ENCODE results near the gene RNF121. TPM values are rescaled to one million over a fixed set of nuclear protein-coding genes. Genes with fewer than 3 reads are reported as not detected.

RNF121 gene
- total RNA-seq, 1 donor from 2014 or later, result 30.5 TPM

GRCh38 chr11:71979602-71980001 is 50.8 kb downstream of the RNF121 start:
- no peak for DNase-seq (ENCODE audit: extremely low read depth, low read depth, low spot score)

- no peak for DNase-seq (ENCODE audit: extremely low read depth, low read depth, low spot score)
Observed at GRCh38 chr11:71986131-71986530, 57.3 kb downstream of the RNF121 start.

GRCh38 chr11:71987521-71987920 is 58.7 kb downstream of the RNF121 start:
- no peak for DNase-seq (ENCODE audit: extremely low read depth, low read depth, low spot score)

- no peak for DNase-seq (ENCODE audit: extremely low read depth, low read depth, low spot score)
Observed at GRCh38 chr11:71988050-71988449, 59.2 kb downstream of the RNF121 start.

- no peak for DNase-seq (ENCODE audit: extremely low read depth, low read depth, low spot score)
Observed at GRCh38 chr11:71990701-71991100, 61.9 kb downstream of the RNF121 start.

- DNase-seq (ENCODE audit: extremely low read depth, low read depth, low spot score), result no peak
Observed at GRCh38 chr11:71991494-71991893, 62.6 kb downstream of the RNF121 start.

- DNase-seq (ENCODE audit: extremely low read depth, low read depth, low spot score), result no peak
Observed at GRCh38 chr11:71992136-71992730, 63.4 kb downstream of the RNF121 start.

GRCh38 chr11:71994786-71995185 is 65.9 kb downstream of the RNF121 start:
- DNase-seq (ENCODE audit: extremely low read depth, low read depth, low spot score), result no peak

GRCh38 chr11:71995726-71996291 is 67.0 kb downstream of the RNF121 start:
- DNase-seq (ENCODE audit: extremely low read depth, low read depth, low spot score), result no peak

GRCh38 chr11:71996517-71996916 is 67.7 kb downstream of the RNF121 start:
- no peak for DNase-seq (ENCODE audit: extremely low read depth, low read depth, low spot score)

GRCh38 chr11:71996946-71997345 is 68.1 kb downstream of the RNF121 start:
- DNase-seq (ENCODE audit: extremely low read depth, low read depth, low spot score), result no peak

GRCh38 chr11:71997594-71997993 is 68.7 kb downstream of the RNF121 start:
- no peak for DNase-seq (ENCODE audit: extremely low read depth, low read depth, low spot score)

GRCh38 chr11:71998061-71998460 is 69.2 kb downstream of the RNF121 start:
- DNase-seq (ENCODE audit: extremely low read depth, low read depth, low spot score), result no peak

- no peak for DNase-seq (ENCODE audit: extremely low read depth, low read depth, low spot score)
Observed at GRCh38 chr11:71998649-71999310, 69.9 kb downstream of the RNF121 start, which contains the start of gene IL18BP. Gene IL18BP (plus strand): TSS chr11:71998909. CDS start chr11:71999985, 1,076 bp downstream.

GRCh38 chr11:71999362-71999761 is 70.5 kb downstream of the RNF121 start:
- DNase-seq (ENCODE audit: extremely low read depth, low read depth, low spot score), result no peak

- DNase-seq (ENCODE audit: extremely low read depth, low read depth, low spot score), result no peak
Observed at GRCh38 chr11:71999798-72000197, 71.0 kb downstream of the RNF121 start.

- no peak for DNase-seq (ENCODE audit: extremely low read depth, low read depth, low spot score)
Observed at GRCh38 chr11:72000202-72000867, 71.5 kb downstream of the RNF121 start.

GRCh38 chr11:72001285-72001684 is 72.4 kb downstream of the RNF121 start:
- DNase-seq (ENCODE audit: extremely low read depth, low read depth, low spot score), result no peak

- DNase-seq (ENCODE audit: extremely low read depth, low read depth, low spot score), result no peak
Observed at GRCh38 chr11:72001834-72002591, 73.2 kb downstream of the RNF121 start.

- no peak for DNase-seq (ENCODE audit: extremely low read depth, low read depth, low spot score)
Observed at GRCh38 chr11:72002841-72003775, 74.3 kb downstream of the RNF121 start.

Measured in glomerular endothelial cell (primary cell).